GM23338 (cell line): ENCODE data around the gene MYORG.

Source experiments
- CREB1 ChIP-seq: fragments of 250-450 bp; sonication (Bioruptor Pico); IDR thresholded peaks from 2 replicates; pipeline ENCODE4 v1.5.0; 2020; ENCODE audit warnings: low read depth, mild to moderate bottlenecking, moderate library complexity
- EZH2 ChIP-seq: fragments of 200-600 bp; sonication (generic); IDR thresholded peaks from one replicate; pipeline ENCODE4 v1.8.0; 2017; ENCODE audit warnings: antibody characterized with exemption, mild to moderate bottlenecking, low read depth; ENCODE audit not compliant: unreplicated experiment
- EZH2phosphoT487 ChIP-seq: fragments of 200-600 bp; sonication (generic); IDR thresholded peaks from one replicate; pipeline ENCODE4 v1.8.1; 2018; ENCODE audit warnings: antibody characterized with exemption; ENCODE audit not compliant: unreplicated experiment
- JUNB ChIP-seq: IDR thresholded peaks from one replicate; pipeline ENCODE4 v1.6.1; 2016; ENCODE audit warnings: antibody characterized with exemption; ENCODE audit not compliant: unreplicated experiment
- NANOG ChIP-seq: IDR thresholded peaks from 2 replicates; pipeline ENCODE4 v1.6.1; 2016; ENCODE audit warnings: antibody characterized with exemption, borderline replicate concordance
- POLR2AphosphoS5 ChIP-seq: IDR thresholded peaks from 2 replicates; pipeline ENCODE4 v1.6.1; 2016; ENCODE audit warnings: antibody characterized with exemption, low read depth
- ZNF114 ChIP-seq: fragments of 250-450 bp; sonication (Bioruptor Pico); IDR thresholded peaks from 2 replicates; pipeline ENCODE4 v1.5.0; 2020; ENCODE audit warnings: mild to moderate bottlenecking, moderate library complexity
- TF ChIP-seq, protein P1 (sequence below), 2 experiments: fragments of 200-600 bp in 1 of 2; sonication (generic) in 1 of 2; conservative IDR thresholded peaks; 2 replicates each; pipeline versions ENCODE4 v1.5.1 to v1.6.1; 2016 to 2017; ENCODE audit warnings: antibody characterized with exemption in 2 of 2, low read depth in 2 of 2, mild to moderate bottlenecking in 2 of 2, moderate library complexity in 1 of 2
- TF ChIP-seq, protein P2 (sequence below): IDR thresholded peaks from 2 replicates; pipeline ENCODE4 v1.6.1; 2016; ENCODE audit warnings: antibody characterized with exemption
- TF ChIP-seq, protein P3 (sequence below): IDR thresholded peaks from one replicate; pipeline ENCODE4 v1.6.1; 2018; ENCODE audit warnings: antibody characterized with exemption; ENCODE audit not compliant: unreplicated experiment

DNA sequence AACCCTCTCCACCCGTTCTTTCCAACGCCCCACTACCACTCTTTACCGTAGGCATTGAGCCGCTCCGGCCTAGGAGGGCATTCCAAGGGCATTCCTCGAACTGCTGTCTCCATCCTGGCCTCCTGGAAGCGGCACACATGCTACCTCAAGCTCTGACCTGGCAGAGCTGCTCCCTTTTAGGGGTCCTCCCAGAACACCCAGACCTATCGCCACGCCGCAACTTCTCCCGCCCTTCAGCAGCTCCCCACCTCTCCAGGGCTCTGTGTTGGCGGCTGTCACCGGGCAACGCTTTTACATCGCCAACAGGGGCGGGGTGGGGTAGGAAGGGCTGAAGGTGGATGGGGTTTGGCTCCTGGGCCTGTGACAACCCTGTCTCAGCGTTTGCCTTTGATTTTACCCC, 4.6 kb upstream of the MYORG start:
- TF ChIP-seq, protein P1, sequence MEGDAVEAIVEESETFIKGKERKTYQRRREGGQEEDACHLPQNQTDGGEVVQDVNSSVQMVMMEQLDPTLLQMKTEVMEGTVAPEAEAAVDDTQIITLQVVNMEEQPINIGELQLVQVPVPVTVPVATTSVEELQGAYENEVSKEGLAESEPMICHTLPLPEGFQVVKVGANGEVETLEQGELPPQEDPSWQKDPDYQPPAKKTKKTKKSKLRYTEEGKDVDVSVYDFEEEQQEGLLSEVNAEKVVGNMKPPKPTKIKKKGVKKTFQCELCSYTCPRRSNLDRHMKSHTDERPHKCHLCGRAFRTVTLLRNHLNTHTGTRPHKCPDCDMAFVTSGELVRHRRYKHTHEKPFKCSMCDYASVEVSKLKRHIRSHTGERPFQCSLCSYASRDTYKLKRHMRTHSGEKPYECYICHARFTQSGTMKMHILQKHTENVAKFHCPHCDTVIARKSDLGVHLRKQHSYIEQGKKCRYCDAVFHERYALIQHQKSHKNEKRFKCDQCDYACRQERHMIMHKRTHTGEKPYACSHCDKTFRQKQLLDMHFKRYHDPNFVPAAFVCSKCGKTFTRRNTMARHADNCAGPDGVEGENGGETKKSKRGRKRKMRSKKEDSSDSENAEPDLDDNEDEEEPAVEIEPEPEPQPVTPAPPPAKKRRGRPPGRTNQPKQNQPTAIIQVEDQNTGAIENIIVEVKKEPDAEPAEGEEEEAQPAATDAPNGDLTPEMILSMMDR (conservative IDR thresholded peaks at IDR 0.05; ENCODE audit: low read depth in 2 of 2) = no peak
- no peak for TF ChIP-seq JUNB
- TF ChIP-seq EZH2phosphoT487 = no peak
- 0 out of 2 replicates have a peak, but pooled peaks have one; percentile 1 for TF ChIP-seq POLR2AphosphoS5
- TF ChIP-seq, protein P2, sequence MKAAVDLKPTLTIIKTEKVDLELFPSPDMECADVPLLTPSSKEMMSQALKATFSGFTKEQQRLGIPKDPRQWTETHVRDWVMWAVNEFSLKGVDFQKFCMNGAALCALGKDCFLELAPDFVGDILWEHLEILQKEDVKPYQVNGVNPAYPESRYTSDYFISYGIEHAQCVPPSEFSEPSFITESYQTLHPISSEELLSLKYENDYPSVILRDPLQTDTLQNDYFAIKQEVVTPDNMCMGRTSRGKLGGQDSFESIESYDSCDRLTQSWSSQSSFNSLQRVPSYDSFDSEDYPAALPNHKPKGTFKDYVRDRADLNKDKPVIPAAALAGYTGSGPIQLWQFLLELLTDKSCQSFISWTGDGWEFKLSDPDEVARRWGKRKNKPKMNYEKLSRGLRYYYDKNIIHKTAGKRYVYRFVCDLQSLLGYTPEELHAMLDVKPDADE = no peak
- TF ChIP-seq, protein P3, sequence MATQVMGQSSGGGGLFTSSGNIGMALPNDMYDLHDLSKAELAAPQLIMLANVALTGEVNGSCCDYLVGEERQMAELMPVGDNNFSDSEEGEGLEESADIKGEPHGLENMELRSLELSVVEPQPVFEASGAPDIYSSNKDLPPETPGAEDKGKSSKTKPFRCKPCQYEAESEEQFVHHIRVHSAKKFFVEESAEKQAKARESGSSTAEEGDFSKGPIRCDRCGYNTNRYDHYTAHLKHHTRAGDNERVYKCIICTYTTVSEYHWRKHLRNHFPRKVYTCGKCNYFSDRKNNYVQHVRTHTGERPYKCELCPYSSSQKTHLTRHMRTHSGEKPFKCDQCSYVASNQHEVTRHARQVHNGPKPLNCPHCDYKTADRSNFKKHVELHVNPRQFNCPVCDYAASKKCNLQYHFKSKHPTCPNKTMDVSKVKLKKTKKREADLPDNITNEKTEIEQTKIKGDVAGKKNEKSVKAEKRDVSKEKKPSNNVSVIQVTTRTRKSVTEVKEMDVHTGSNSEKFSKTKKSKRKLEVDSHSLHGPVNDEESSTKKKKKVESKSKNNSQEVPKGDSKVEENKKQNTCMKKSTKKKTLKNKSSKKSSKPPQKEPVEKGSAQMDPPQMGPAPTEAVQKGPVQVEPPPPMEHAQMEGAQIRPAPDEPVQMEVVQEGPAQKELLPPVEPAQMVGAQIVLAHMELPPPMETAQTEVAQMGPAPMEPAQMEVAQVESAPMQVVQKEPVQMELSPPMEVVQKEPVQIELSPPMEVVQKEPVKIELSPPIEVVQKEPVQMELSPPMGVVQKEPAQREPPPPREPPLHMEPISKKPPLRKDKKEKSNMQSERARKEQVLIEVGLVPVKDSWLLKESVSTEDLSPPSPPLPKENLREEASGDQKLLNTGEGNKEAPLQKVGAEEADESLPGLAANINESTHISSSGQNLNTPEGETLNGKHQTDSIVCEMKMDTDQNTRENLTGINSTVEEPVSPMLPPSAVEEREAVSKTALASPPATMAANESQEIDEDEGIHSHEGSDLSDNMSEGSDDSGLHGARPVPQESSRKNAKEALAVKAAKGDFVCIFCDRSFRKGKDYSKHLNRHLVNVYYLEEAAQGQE = no peak
- TF ChIP-seq CREB1 (CRISPR knock-in tag) = no peak
- no peak for TF ChIP-seq NANOG
- TF ChIP-seq ZNF114 = no peak
- no peak for TF ChIP-seq EZH2
